Heart left ventricle (tissue), 16 donors: ENCODE data around the gene TMEM126A. TPM values are rescaled to one million over a fixed set of nuclear protein-coding genes. Genes with fewer than 3 reads are reported as not detected.
A peak's percentile ranks its signal among the peaks of the same experiment; 100 is the strongest.
"Not testable (repeated sequence)": the region's sequence is repeated elsewhere in the genome, so short reads cannot be mapped to it uniquely, and the experiment has no call there.

Experiments used
- ATAC-seq, 4 donors: fragments of 200-7000 bp; cut with Tn5 transposase; one replicate each; pipeline ENCODE4 v1.9.1; 2020 to 2022; ENCODE audit warnings: moderate library complexity in 4 of 4, mild to moderate bottlenecking in 3 of 4, moderate number of reproducible peaks in 1 of 4
- DNase-seq, 5 donors: peaks; one replicate each; pipeline ENCODE4 v3.0.0-alpha.2; 2020
- H3K27ac ChIP-seq, 12 donors: fragments of 200-600 bp; sonication (generic) in 4 of 12; one replicate each; pipeline versions ENCODE4 v1.5.0 to v1.8.0; 2016 to 2022; ENCODE audit warnings: mild to moderate bottlenecking in 2 of 12
- H3K27me3 ChIP-seq, 9 donors: fragments of 200-600 bp; sonication (generic) in 2 of 9; one replicate each; pipeline versions ENCODE4 v1.5.1 to v1.8.0; 2016 to 2022; ENCODE audit warnings: mild to moderate bottlenecking in 3 of 9
- H3K36me3 ChIP-seq, 9 donors: fragments of 200-600 bp; sonication (generic) in 2 of 9; one replicate each; pipeline versions ENCODE4 v1.5.0 to v1.8.0; 2018 to 2022; ENCODE audit warnings: mild to moderate bottlenecking in 2 of 9
- H3K4me1 ChIP-seq, 12 donors: fragments of 200-600 bp; sonication (generic) in 4 of 12; one replicate each; pipeline versions ENCODE4 v1.5.0 to v1.8.0; 2016 to 2022; ENCODE audit warnings: mild to moderate bottlenecking in 3 of 12
- H3K4me3 ChIP-seq, 12 donors: fragments of 200-600 bp; sonication (generic) in 4 of 12; one replicate each; pipeline versions ENCODE4 v1.5.0 to v1.8.0; 2017 to 2022; ENCODE audit warnings: mild to moderate bottlenecking in 9 of 12, moderate library complexity in 4 of 12
- H3K9me3 ChIP-seq, 12 donors: fragments of 200-600 bp; sonication (generic) in 4 of 12; one replicate each; pipeline versions ENCODE4 v1.5.0 to v1.8.0; 2016 to 2022; ENCODE audit warnings: mild to moderate bottlenecking in 1 of 12
- CTCF ChIP-seq, 12 donors: fragments of 200-600 bp; sonication (generic) in 4 of 12; IDR thresholded peaks; one replicate each; pipeline versions ENCODE4 v1.5.0 to v1.8.0; 2018 to 2022; ENCODE audit warnings: antibody characterized with exemption in 12 of 12, mild to moderate bottlenecking in 5 of 12
- POLR2A ChIP-seq, 2 donors: fragments of 450-650 bp; IDR thresholded peaks; one replicate each; pipeline ENCODE4 v1.6.1; 2017; ENCODE audit warnings: antibody characterized with exemption in 2 of 2, mild to moderate bottlenecking in 2 of 2, moderate library complexity in 2 of 2
- whole genome bisulfite sequencing, 4 donors: extraction: QIAGEN DNeasy Blood & Tissue Kit in 2 of 4; methylation state at CpG; one replicate each; pipeline versions ENCODE4 v1.1.5 to v1.1.7; 2013 to 2018; 5-methylcytosine and 5-hydroxymethylcytosine counted together
- intact Hi-C, 10 donors: fragments of 100-400 bp; cut with DNase I; formaldehyde crosslinking; loops; one replicate each; pipeline versions ENCODE4 v1.11.1 to v1.14.2; 2022
- polyA plus RNA-seq, 2 donors: library from polyadenylated mRNA; stranded (reverse); fragments of 200-250 nt; gene quantifications; one replicate each; pipeline ENCODE4 v1.2.3, GENCODE V29; 2013
- total RNA-seq, 9 donors: library from RNA; depleted of rRNA in 2 of 9; stranded (reverse); fragments of >200 nt in 2 of 9; fragmentation: NEBNext Ultra II Directional in 3 of 9; extraction: Animal tissue kit (Norgen Biotek cat#: 25700) in 3 of 9; gene quantifications; one replicate each; pipeline versions ENCODE4 v1.1.0 to v1.2.4, GENCODE V29; 2016 to 2023
- donor health status: ischemic (EF 13 %, LVEDD 7.1; RV severe dilation, severe dysfunction).
- donor health status: healthy with polysubstance abuse.
- donor health status: DM: no; HTN: yes; CAD: no.
- donor health status: DM: no; HTN: no; CAD: no.
- donor health status: ischemic (EF 25% LVEDD 6.9; RV normal size, moderate dysfunction).
- donor health status: ischemic (EF 25% LVEDD 5.7; RV mildly dilated, moderate dysfunction).
- donor health status: healthy.
- donor health status: DM: yes; HTN: yes; CAD: no.
- donor health status: ischemic (EF 35%, LVEDD 5.7; RV mildly dilated, moderate dysfunction).
- donor health status: nonischemic (EF 11% LVEDD 7.7; RV severe dilation, severe dysfunction).
- donor health status: DM: yes; HTN: yes; CAD: no.
- donor health status: PGD.
- donor health status: ischemic (EF 29% LVEDD 5.4; RV normal size, mild dysfunction).
- donor health status: nonischemic (EF 23%, LVEDD 6.1; RV moderate dilation, normal function).

TMEM126A gene
- total and polyA plus RNA-seq, 11 donors, result 36.3 to 209 (median 73.1) TPM

DNA sequence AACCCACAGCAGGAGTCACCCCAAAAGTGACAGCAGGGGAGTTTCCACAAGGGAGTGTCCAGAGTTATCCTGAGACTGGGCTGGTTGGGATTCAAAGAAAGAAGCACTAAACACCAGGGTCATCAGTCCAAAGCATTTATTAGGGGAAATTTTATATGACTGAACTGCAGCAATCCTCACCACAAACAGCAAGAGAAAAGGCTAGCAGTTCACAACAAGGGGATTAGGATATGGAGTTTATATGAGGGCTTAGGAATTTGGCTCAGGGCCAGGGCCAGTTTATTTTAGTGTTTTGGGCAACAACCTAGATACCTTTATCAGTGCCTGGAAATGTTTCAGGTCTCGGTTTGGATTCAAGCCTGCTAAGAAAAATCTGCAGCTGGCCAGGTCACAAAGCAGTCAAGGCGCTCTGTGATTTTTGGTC is 4.6 kb upstream of the TMEM126A start:
- Histone ChIP-seq H3K27me3 (no peaks in the 10 kb centered on the region), H3K36me3 (peaks cover 0 to 10% (median 0%) of the 10 kb centered on the region in 9 donors), H3K4me1 (peaks cover 0 to 20% (median 7%) of the 10 kb centered on the region in 12 donors), H3K27ac (peak overlapping the region in 5 of 12 donors; percentile 6 to 49 (median 29)), H3K4me3 (peak overlapping the region in 3 of 12 donors; percentile 8 to 35 (median 17)), H3K9me3 (no peaks in the 10 kb centered on the region)
- WGBS, 4 donors, result 8 to 25% (median 18%) methylated on average over 2 of the region's 2 CpGs
- TF ChIP-seq CTCF (IDR thresholded peaks at IDR 0.05), result no peak
- TF ChIP-seq POLR2A (IDR thresholded peaks at IDR 0.05), result no peak
- ATAC-seq (peak in 3 of 4 donors; percentile 26 to 37 (median 29)), DNase-seq (peak in 4 of 5 donors; percentile 37 to 72 (median 66))
- intact Hi-C loops, result loop anchor here in 1 of 10 donors (2.0 kb wide), 1 partner anchor 14 kb away; the partner anchor contains the start of gene TMEM126B

- intact Hi-C loops, result loop anchor here in 2 of 10 donors (1.0 to 2.0 kb wide), 2 partner anchors 18 to 19 kb away; partner anchors contain the start of gene TMEM126B (in 2 of the 2)
- TF ChIP-seq POLR2A (IDR thresholded peaks at IDR 0.05) (no peak), CTCF (IDR thresholded peaks at IDR 0.05) (no peak)
- DNase-seq, result no peak
- H3K27ac ChIP-seq, result peak overlapping the region in 11 of 12 donors; percentile 69 to 89 (median 85)
- H3K27me3 ChIP-seq, result no peaks in the 10 kb centered on the region
- no peaks in the 10 kb centered on the region for H3K9me3 ChIP-seq
- H3K4me3 ChIP-seq, result peak overlapping the region; percentile 54 to 90 (median 71)
- no peak for ATAC-seq
- 30 to 43% (median 34%) methylated on average over 2 of the region's 2 CpGs for WGBS, 4 donors
- peaks cover 0 to 15% (median 5%) of the 10 kb centered on the region in 9 donors for H3K36me3 ChIP-seq
- peaks cover 0 to 29% (median 18%) of the 10 kb centered on the region in 12 donors for H3K4me1 ChIP-seq
These were observed 689 bp upstream of the TMEM126A start for GRCh38 chr11:85647078-85647477.

- Histone ChIP-seq H3K27ac (no peak overlapping the region), H3K4me3 (no peak overlapping the region), H3K27me3 (no peaks in the 10 kb centered on the region), H3K36me3 (peaks cover 0 to 54% (median 32%) of the 10 kb centered on the region in 9 donors), H3K9me3 (no peaks in the 10 kb centered on the region), H3K4me1 (peaks cover 0 to 31% (median 21%) of the 10 kb centered on the region in 12 donors)
- TF ChIP-seq CTCF (IDR thresholded peaks at IDR 0.05) (no peak), POLR2A (IDR thresholded peaks at IDR 0.05) (no peak)
- 63 to 79% (median 70%) methylated on average over 1 of the region's 1 CpG for WGBS, 4 donors
- DNase-seq (no peak), ATAC-seq (no peak)
- intact Hi-C loops, result no loop called here
These were observed 3.4 kb downstream of the TMEM126A start for GRCh38 chr11:85651118-85651517.

DNA sequence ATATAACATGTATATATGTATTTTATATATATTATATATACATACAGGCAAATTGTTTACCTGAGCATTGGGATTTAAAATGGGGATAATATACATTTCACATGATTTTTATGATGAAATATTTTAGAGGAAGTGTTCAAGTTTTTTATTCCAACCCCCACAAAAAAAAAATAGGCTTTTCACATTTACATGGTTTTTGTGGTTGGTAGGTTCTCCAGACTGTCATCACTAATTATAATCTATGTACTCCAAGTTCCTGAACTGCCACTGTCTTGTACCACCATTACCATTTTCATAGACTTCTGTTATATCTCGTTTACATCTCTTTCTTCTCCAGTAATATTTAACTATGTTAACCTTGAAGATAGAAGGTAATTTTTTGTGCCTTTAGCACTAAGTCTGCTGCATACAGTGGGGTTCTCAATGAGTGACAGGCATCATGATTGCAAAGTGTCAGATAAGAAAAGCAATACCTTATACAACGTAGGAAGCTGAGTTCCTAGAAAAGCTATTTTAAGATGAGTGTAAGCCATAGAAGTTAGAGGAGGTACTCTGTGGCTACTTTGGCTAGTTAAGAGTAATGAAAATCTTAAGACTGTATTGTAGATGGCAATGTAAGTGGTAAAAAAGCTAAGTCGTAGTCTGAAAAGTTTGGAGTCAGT is 5.2 kb downstream of the TMEM126A start:
- Histone ChIP-seq H3K36me3 (peaks cover 0 to 72% (median 50%) of the 10 kb centered on the region in 9 donors), H3K4me1 (peaks cover 0 to 29% (median 16%) of the 10 kb centered on the region in 12 donors), H3K9me3 (no peaks in the 10 kb centered on the region), H3K27ac (no peak overlapping the region), H3K27me3 (no peaks in the 10 kb centered on the region), H3K4me3 (no peak overlapping the region)
- DNase-seq, result no peak
- WGBS, 4 donors, result 56 to 63% (median 59%) methylated on average over 3 of the region's 3 CpGs
- ATAC-seq, result no peak
- no peak for TF ChIP-seq CTCF (IDR thresholded peaks at IDR 0.05)
- no peak for TF ChIP-seq POLR2A (IDR thresholded peaks at IDR 0.05)
- intact Hi-C loops, result no loop called here

DNA sequence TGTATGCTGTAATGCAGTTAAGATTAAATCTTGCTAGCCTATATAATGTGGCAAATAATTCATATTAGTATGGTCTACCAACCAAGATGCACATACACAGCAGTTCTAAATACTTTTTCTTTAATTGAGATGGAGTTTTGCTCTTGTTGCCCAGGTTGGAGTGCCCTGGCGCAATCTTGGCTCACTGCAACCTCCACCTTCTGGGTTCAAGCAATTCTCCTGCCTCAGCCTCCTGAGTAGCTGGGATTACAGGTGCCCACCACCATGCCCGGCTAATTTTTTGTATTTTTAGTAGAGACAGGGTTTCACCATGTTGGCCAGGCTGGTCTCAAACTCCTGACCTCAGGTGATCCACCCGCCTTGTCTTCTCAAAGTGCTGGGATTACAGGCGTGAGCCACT is 6.6 kb downstream of the TMEM126A start:
- intact Hi-C loops, H3K4me3 ChIP-seq, H3K27ac ChIP-seq, DNase-seq, H3K27me3 ChIP-seq, H3K9me3 ChIP-seq, ATAC-seq: not testable (repeated sequence)
- Histone ChIP-seq H3K4me1 (peaks cover 0 to 31% (median 21%) of the 10 kb centered on the region in 12 donors), H3K36me3 (peaks cover 0 to 86% (median 63%) of the 10 kb centered on the region in 9 donors)
- WGBS, 4 donors, result 95 to 99% (median 99%) methylated on average over 3 to 4 of the region's 4 CpGs
